HG03521 (cell line): ENCODE measurements around the gene ZMIZ1.

Experiments
- ATAC-seq: cut with Tn5 transposase; IDR thresholded peaks from one replicate; pipeline ENCODE4 v1.9.1; 2021; ENCODE audit warnings: mild to moderate bottlenecking, moderate library complexity; ENCODE audit not compliant: unreplicated experiment

The ZMIZ1 gene

GRCh38 chr10:79050896-79051555 is 17.7 kb upstream of the ZMIZ1 start:
- ATAC-seq: no peak

GRCh38 chr10:79051766-79052165 is 17.0 kb upstream of the ZMIZ1 start:
- ATAC-seq: no peak

GRCh38 chr10:79052291-79053080 is 16.3 kb upstream of the ZMIZ1 start:
- no peak for ATAC-seq

- no peak for ATAC-seq
These were observed 15.7 kb upstream of the ZMIZ1 start for GRCh38 chr10:79053081-79053434.

- ATAC-seq: no peak
These were observed 15.1 kb upstream of the ZMIZ1 start for GRCh38 chr10:79053481-79054202.

GRCh38 chr10:79054203-79055099 is 14.3 kb upstream of the ZMIZ1 start:
- no peak for ATAC-seq

- ATAC-seq: no peak
These were observed 13.5 kb upstream of the ZMIZ1 start for GRCh38 chr10:79055100-79055782.

GRCh38 chr10:79055892-79056291 is 12.9 kb upstream of the ZMIZ1 start:
- ATAC-seq: no peak

- ATAC-seq: no peak
These were observed 12.4 kb upstream of the ZMIZ1 start for GRCh38 chr10:79056361-79056735.

GRCh38 chr10:79056736-79057391 is 11.9 kb upstream of the ZMIZ1 start:
- ATAC-seq: no peak

GRCh38 chr10:79057481-79058275 is 11.1 kb upstream of the ZMIZ1 start:
- no peak for ATAC-seq

GRCh38 chr10:79058899-79059841 is 9.6 kb upstream of the ZMIZ1 start:
- ATAC-seq: no peak

- ATAC-seq: no peak
These were observed 8.8 kb upstream of the ZMIZ1 start for GRCh38 chr10:79059859-79060379.

- no peak for ATAC-seq
These were observed 8.0 kb upstream of the ZMIZ1 start for GRCh38 chr10:79060641-79061255.

- ATAC-seq: no peak
These were observed 7.1 kb upstream of the ZMIZ1 start for GRCh38 chr10:79061441-79062315.

- no peak for ATAC-seq
These were observed 5.7 kb upstream of the ZMIZ1 start for GRCh38 chr10:79063071-79063491.
